KMS-11 (cell line): ENCODE results near the gene AGBL4.

Experiments used
- H2AFZ ChIP-seq: fragments of 200-600 bp; sonication (generic); 2 replicates; pipeline ENCODE4 v1.6.1; 2016; ENCODE audit warnings: antibody characterized with exemption, mixed run types, low read depth
- H3K27ac ChIP-seq: fragments of 200-600 bp; sonication (generic); 2 replicates; pipeline ENCODE4 v1.6.1; 2016; ENCODE audit warnings: mild to moderate bottlenecking, mixed run types
- H3K27me3 ChIP-seq: fragments of 200-600 bp; sonication (generic); 2 replicates; pipeline ENCODE4 v1.6.1; 2017; ENCODE audit warnings: mild to moderate bottlenecking, low read depth, mixed run types, moderate library complexity; ENCODE audit not compliant: insufficient read depth
- H3K36me3 ChIP-seq: fragments of 200-600 bp; sonication (generic); 2 replicates; pipeline ENCODE4 v1.6.1; 2017; ENCODE audit warnings: mild to moderate bottlenecking, mixed run types; ENCODE audit not compliant: insufficient read depth
- H3K4me1 ChIP-seq: fragments of 200-600 bp; sonication (generic); 2 replicates; pipeline ENCODE4 v1.6.1; 2016; ENCODE audit warnings: mild to moderate bottlenecking, low read depth, mixed run types; ENCODE audit not compliant: poor library complexity, severe bottlenecking
- H3K4me2 ChIP-seq: fragments of 200-600 bp; sonication (generic); 2 replicates; pipeline ENCODE4 v1.7.0; 2016; ENCODE audit warnings: mild to moderate bottlenecking, mixed run types
- H3K4me3 ChIP-seq: fragments of 200-600 bp; sonication (generic); IDR thresholded peaks from 2 replicates; pipeline ENCODE4 v1.6.1; 2017; ENCODE audit warnings: low read depth, low read length, mixed read lengths; ENCODE audit not compliant: insufficient read depth
- H3K79me2 ChIP-seq: fragments of 200-600 bp; sonication (generic); 2 replicates; pipeline ENCODE4 v1.6.1; 2016; ENCODE audit warnings: low read depth, mixed run types; ENCODE audit not compliant: insufficient read depth
- H3K9ac ChIP-seq: fragments of 200-600 bp; sonication (generic); 2 replicates; pipeline ENCODE4 v1.6.1; 2016; ENCODE audit warnings: mild to moderate bottlenecking, mixed run types
- H4K20me1 ChIP-seq: fragments of 200-600 bp; sonication (generic); 2 replicates; pipeline ENCODE4 v1.6.1; 2016; ENCODE audit warnings: mild to moderate bottlenecking, mixed run types; ENCODE audit not compliant: insufficient read depth
- CTCF ChIP-seq: fragments of 200-600 bp; sonication (generic); conservative IDR thresholded peaks from 2 replicates; pipeline ENCODE4 v1.6.1; 2017; ENCODE audit warnings: low read depth, mild to moderate bottlenecking, antibody characterized with exemption, low read length, moderate library complexity, mixed read lengths

Gene AGBL4

DNA sequence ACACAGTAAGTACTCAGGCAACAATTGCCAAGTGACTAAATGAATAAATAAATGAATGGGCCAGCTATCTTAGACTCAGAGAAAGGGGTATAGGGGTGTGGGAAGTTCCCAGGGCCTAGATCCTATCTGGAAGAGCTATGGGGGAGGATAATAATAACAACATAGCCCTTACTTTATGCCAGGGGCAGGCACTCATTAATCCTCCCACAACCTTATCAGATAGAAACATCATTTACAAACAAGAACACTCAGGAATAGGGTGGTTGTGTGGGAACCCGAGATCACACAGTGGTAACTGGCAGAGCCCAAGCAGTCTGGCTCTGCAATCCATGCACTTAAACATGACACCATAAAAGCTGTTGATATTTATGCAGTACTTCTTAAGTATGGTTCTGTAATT lies 1423.6 kb downstream of the AGBL4 start:
- H3K36me3 ChIP-seq: no peaks in the 10 kb centered on the region
- H3K4me1 ChIP-seq: no peaks in the 10 kb centered on the region
- H2AFZ ChIP-seq: no peak overlapping the region
- H3K4me3 ChIP-seq: no peak overlapping the region
- H3K27ac ChIP-seq: no peak overlapping the region
- H3K79me2 ChIP-seq: no peaks in the 10 kb centered on the region
- no peaks in the 10 kb centered on the region for H4K20me1 ChIP-seq
- no peak overlapping the region for H3K9ac ChIP-seq
- no peaks in the 10 kb centered on the region for H3K27me3 ChIP-seq
- no peak for TF ChIP-seq CTCF
- no peak overlapping the region for H3K4me2 ChIP-seq

DNA sequence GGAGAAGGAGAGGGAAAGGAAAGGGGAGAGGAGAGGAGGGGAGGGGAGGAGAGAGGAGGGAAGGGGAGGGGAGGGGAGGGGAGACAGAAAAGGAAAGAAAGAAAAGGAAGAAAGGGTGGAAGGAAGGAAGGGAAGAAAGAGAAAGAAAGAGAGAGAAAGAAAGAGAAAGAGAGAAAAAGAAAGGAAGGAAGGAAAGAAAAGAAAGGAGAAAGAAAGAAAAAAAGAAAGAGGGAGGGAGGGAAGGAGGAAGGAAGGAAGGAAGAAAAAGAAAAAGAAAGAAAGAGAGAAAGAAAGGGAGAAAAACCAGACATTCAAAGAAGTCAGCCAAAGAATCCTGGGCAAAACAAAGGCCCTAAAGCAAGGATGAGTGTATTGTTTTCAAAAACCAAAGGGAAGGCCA lies 1426.1 kb downstream of the AGBL4 start:
- Histone ChIP-seq H3K4me1 (no peaks in the 10 kb centered on the region), H3K27ac (no peak overlapping the region), H4K20me1 (no peaks in the 10 kb centered on the region), H3K36me3 (no peaks in the 10 kb centered on the region), H3K4me2 (no peak overlapping the region), H3K9ac (no peak overlapping the region), H3K79me2 (no peaks in the 10 kb centered on the region), H3K27me3 (no peaks in the 10 kb centered on the region), H3K4me3 (no peak overlapping the region), H2AFZ (no peak overlapping the region)
- TF ChIP-seq CTCF: no peak

DNA sequence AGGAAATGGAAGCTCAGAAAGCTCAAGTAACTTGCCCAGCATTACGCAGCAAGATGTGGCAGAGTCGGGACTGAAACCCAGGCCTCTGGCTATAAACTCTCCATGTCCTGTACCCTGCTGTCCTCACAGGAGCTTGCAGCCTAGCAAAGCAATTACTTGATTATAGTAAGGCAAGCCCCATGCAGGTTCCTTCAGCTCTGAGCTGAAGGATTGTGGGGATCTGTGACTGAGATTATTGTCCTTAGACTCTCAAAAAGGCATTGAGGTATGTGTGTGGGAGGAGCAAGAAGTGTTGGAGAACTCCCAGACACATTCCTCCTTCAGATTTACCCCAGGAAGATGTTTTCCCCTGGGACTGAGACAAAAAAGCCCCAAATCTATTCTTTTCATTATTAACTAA lies 1427.7 kb downstream of the AGBL4 start:
- no peaks in the 10 kb centered on the region for H4K20me1 ChIP-seq
- no peaks in the 10 kb centered on the region for H3K27me3 ChIP-seq
- no peaks in the 10 kb centered on the region for H3K79me2 ChIP-seq
- no peaks in the 10 kb centered on the region for H3K36me3 ChIP-seq
- H3K27ac ChIP-seq: no peak overlapping the region
- no peak overlapping the region for H2AFZ ChIP-seq
- no peaks in the 10 kb centered on the region for H3K4me1 ChIP-seq
- no peak overlapping the region for H3K9ac ChIP-seq
- no peak for TF ChIP-seq CTCF
- H3K4me3 ChIP-seq: no peak overlapping the region
- no peak overlapping the region for H3K4me2 ChIP-seq

- Histone ChIP-seq H3K27me3 (no peaks in the 10 kb centered on the region), H4K20me1 (no peaks in the 10 kb centered on the region), H3K9ac (no peak overlapping the region), H2AFZ (no peak overlapping the region), H3K4me1 (no peaks in the 10 kb centered on the region), H3K27ac (no peak overlapping the region), H3K4me2 (no peak overlapping the region), H3K79me2 (no peaks in the 10 kb centered on the region), H3K4me3 (no peak overlapping the region), H3K36me3 (no peaks in the 10 kb centered on the region)
- no peak for TF ChIP-seq CTCF
These were observed 1428.1 kb downstream of the AGBL4 start for GRCh38 chr1:48595613-48596012.

DNA sequence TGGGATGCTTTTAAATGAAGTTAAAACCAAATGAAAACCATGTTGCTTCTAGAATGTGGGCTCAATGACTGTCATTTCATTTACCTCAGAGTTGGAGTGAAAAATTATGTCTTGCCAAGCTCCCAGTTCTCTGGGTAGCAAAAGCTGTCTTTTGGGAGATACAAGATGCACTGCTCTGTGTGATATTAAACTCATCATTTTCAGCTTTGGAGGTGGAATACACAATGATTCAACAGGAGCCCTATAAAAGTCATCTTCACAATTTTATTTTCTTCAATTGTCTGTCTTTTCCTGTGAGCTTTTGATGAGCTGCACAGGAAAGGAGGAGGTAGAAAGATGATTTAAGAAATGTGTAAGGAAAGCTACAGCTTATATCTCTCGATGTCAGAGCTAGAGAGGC lies 1431.4 kb downstream of the AGBL4 start:
- TF ChIP-seq CTCF: no peak
- Histone ChIP-seq H3K9ac (no peak overlapping the region), H3K4me1 (no peaks in the 10 kb centered on the region), H3K27me3 (no peaks in the 10 kb centered on the region), H2AFZ (no peak overlapping the region), H3K79me2 (no peaks in the 10 kb centered on the region), H4K20me1 (no peaks in the 10 kb centered on the region), H3K27ac (no peak overlapping the region), H3K4me3 (no peak overlapping the region), H3K4me2 (no peak overlapping the region), H3K36me3 (no peaks in the 10 kb centered on the region)
